Measurements from ENCODE around the gene RANBP9.

DNA sequence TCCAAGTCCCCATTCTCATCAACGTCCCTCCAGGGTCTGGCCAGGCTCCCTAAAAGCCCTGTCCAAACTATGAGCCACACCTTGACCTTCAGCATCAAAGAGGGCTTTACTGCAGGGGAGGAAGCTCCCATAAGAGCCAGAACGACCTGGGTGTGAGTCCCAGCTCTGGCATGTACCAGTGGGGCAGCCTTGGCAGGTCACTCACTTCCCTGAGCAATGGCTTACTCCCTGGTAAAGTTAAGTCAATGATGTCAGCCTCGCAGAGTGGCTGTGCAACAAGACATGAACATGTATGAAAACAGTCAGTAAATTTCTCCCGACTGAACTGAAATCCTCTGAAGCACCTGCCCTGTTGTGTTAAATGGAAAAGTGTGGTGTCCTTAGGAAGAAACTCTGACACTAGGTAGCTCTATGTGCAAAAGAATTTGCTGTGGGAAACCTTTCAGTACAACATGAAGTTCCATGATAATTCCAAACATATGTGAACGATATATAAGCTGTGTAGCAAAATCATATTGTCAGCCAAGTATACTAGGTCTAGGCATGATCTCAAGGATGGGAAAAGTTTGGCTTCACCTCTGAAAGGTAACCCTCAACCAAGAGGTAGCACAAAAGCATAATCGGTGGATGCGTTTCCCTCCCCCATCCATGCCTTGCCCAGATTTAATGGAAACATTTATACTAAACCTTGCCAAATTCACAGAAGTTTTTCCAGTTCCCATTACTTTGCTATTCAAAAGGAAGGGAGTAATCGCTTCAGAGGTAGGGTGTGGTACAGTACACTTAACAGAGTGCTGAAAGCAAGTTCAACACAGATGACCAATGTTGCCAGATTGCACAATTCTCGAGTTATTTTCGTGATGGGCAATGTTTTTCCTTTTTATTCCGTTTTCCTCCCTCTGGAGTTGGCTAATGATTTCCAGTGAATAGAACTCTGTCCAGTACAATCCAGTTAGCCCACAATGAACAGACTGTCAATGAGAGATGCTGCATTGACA, 49.0 kb upstream of the RANBP9 start:
- TF ChIP-seq POLR2A (IDR thresholded peaks at IDR 0.05; ENCODE audit: extremely low read depth, insufficient read length) (no peak), MYC (IDR thresholded peaks at IDR 0.05; ENCODE audit: low read depth, low read length) (no peak)
- TF ChIP-seq, protein P1, sequence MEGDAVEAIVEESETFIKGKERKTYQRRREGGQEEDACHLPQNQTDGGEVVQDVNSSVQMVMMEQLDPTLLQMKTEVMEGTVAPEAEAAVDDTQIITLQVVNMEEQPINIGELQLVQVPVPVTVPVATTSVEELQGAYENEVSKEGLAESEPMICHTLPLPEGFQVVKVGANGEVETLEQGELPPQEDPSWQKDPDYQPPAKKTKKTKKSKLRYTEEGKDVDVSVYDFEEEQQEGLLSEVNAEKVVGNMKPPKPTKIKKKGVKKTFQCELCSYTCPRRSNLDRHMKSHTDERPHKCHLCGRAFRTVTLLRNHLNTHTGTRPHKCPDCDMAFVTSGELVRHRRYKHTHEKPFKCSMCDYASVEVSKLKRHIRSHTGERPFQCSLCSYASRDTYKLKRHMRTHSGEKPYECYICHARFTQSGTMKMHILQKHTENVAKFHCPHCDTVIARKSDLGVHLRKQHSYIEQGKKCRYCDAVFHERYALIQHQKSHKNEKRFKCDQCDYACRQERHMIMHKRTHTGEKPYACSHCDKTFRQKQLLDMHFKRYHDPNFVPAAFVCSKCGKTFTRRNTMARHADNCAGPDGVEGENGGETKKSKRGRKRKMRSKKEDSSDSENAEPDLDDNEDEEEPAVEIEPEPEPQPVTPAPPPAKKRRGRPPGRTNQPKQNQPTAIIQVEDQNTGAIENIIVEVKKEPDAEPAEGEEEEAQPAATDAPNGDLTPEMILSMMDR (IDR thresholded peaks at IDR 0.05; ENCODE audit: low read depth, low read length) = no peak
- TF ChIP-seq, protein P2, sequence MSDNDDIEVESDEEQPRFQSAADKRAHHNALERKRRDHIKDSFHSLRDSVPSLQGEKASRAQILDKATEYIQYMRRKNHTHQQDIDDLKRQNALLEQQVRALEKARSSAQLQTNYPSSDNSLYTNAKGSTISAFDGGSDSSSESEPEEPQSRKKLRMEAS (IDR thresholded peaks at IDR 0.05; ENCODE audit: low read depth, low read length) = no peak
